ENCODE data around the gene CHTOP. TPM values are rescaled to one million over a fixed set of nuclear protein-coding genes. Genes with fewer than 3 reads are reported as not detected.
"Not testable (repeated sequence)": the region's sequence is repeated elsewhere in the genome, so short reads cannot be mapped to it uniquely, and the experiment has no call there.

Gene CHTOP
- polyA plus RNA-seq, 3 donors: 121 to 142 (median 124) TPM

- no peak for DNase-seq (ENCODE audit: extremely low read depth in 1 of 11, low read depth in 9 of 11, low spot score in 4 of 11)
These were observed 12.9 kb downstream of the CHTOP start for GRCh38 chr1:153646672-153647345.

- DNase-seq (ENCODE audit: extremely low read depth in 1 of 11, low read depth in 9 of 11, low spot score in 4 of 11): no peak
These were observed 13.5 kb downstream of the CHTOP start for GRCh38 chr1:153647346-153647714.

DNA sequence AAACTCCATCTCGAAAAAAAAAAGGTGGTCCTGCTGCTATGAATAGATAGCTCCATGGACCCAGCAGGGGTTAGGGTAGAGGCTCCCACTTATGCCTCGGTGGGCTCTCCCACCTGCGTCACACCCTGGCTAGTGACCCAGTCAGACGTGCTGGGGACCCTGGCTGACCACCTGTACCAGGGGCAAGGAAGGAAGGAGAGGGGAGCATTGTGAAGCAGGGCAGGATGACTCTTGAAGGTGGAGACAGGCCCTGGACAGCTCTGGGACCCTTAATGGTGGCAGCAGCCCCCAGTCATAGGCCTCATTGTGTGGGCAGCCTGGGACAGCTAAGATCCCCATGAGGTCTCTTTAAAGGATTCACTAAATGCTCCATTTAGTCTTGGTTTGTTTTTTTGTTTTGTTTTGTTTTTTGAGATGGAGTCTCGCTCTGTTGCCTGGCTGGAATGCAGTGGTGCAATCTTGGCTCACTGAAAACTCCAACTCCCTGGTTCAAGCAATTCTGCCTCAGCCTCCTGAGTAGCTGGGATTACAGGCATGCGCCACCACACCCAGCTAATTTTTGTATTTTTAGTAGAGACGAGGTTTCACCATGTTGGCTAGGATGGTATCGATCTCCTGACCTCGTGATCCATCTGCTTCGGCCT is 14.3 kb downstream of the CHTOP start:
- no peak for DNase-seq (ENCODE audit: extremely low read depth in 1 of 11, low read depth in 9 of 11, low spot score in 4 of 11)

DNA sequence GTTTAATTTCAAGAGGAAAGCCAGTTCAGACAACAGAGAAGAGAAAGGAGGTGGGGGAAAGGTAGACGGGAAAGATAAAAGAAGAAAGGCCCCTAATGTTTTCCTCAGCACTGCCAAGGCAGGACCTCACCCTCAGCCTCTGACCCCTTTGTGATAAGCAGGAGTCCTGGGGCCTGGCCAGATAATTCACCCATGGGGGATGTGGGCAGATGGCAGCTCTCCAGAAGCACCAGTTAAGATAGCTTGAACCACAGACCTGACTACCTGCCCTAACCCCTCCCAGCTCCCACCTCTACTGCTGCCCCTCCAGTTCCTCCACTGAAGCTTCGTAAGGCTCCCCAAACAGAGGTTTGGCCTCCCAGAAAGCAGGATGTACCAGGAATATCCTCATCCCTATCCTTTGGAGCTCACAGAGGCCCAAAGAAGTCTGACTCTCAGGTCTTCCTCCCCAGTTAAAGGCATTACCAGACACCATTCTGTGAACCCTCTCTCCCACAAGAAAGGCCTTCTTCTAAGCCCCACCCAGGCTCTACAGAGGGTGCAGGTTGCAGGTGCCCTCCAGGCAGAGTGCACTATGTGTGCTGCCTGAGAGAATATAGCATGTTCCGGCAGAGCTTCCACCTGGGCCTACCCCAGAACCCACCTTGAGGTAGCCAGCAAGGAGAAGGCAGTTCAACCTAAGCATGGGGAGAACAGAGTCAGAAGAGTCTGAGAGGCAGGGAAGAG is 15.4 kb downstream of the CHTOP start:
- DNase-seq (ENCODE audit: extremely low read depth in 1 of 11, low read depth in 9 of 11, low spot score in 4 of 11): no peak

DNA sequence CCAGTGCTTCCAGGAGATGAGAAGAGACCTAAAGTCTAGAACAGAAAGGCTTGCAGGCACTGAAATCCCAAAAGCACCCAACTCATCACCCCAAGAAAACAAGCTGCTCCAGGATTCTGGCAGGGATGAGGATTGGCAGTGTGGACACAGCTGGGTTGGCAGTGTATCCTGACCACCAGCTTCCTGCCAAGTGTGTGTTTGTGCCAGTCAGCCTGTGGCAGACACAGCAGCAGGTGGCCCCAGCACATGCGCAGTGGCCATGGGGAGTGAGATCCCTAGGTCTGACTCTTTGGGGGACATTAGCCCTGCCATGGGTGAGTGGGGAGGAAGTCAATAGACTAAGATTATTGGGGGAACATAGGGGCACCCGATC is 16.0 kb downstream of the CHTOP start:
- DNase-seq (ENCODE audit: extremely low read depth in 1 of 11, low read depth in 9 of 11, low spot score in 4 of 11): no peak

- no peak for DNase-seq (ENCODE audit: extremely low read depth in 1 of 11, low read depth in 9 of 11, low spot score in 4 of 11)
These were observed 17.9 kb downstream of the CHTOP start for GRCh38 chr1:153651771-153652170.

GRCh38 chr1:153652805-153653500 is 19.1 kb downstream of the CHTOP start:
- no peak for DNase-seq (ENCODE audit: extremely low read depth in 1 of 11, low read depth in 9 of 11, low spot score in 4 of 11)

GRCh38 chr1:153655333-153655732 is 21.5 kb downstream of the CHTOP start:
- no peak for DNase-seq (ENCODE audit: extremely low read depth in 1 of 11, low read depth in 9 of 11, low spot score in 4 of 11)

GRCh38 chr1:153658400-153659174 is 24.7 kb downstream of the CHTOP start, which contains the start of gene SNAPIN:
Gene SNAPIN (plus strand): TSS chr1:153658703. CDS start chr1:153658744, 41 bp downstream.
- peak in 10 of 11 donors; percentile 77 to 89 (median 86) for DNase-seq (ENCODE audit: extremely low read depth in 1 of 11, low read depth in 9 of 11, low spot score in 4 of 11)

GRCh38 chr1:153659175-153659534 is 25.3 kb downstream of the CHTOP start:
- no peak for DNase-seq (ENCODE audit: extremely low read depth in 1 of 11, low read depth in 9 of 11, low spot score in 4 of 11)

DNA sequence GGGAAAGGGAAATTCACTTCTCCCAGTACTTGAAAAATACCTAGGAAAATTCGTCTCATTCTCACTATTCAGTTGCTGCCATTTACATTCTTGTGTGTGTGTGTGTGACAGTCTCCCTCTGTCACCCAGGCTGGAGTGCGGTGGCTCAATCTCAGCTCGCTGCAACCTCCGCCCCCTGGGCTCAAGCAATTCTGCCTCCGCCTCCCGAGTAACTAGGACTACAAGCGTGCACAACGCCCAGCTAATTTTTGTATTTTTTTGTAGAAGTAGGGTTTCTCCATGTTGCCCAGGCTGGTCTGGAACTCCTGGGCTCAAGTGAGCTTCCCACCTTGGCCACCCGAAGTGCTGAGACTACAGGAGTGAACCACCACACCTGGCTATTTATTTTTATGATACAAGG is 25.8 kb downstream of the CHTOP start:
- no peak for DNase-seq (ENCODE audit: extremely low read depth in 1 of 11, low read depth in 9 of 11, low spot score in 4 of 11)

GRCh38 chr1:153661111-153661708 is 27.3 kb downstream of the CHTOP start:
- DNase-seq (ENCODE audit: extremely low read depth in 1 of 11, low read depth in 9 of 11, low spot score in 4 of 11): no peak

- DNase-seq (ENCODE audit: extremely low read depth in 1 of 11, low read depth in 9 of 11, low spot score in 4 of 11): no peak
These were observed 28.4 kb downstream of the CHTOP start for GRCh38 chr1:153662269-153662668.

DNA sequence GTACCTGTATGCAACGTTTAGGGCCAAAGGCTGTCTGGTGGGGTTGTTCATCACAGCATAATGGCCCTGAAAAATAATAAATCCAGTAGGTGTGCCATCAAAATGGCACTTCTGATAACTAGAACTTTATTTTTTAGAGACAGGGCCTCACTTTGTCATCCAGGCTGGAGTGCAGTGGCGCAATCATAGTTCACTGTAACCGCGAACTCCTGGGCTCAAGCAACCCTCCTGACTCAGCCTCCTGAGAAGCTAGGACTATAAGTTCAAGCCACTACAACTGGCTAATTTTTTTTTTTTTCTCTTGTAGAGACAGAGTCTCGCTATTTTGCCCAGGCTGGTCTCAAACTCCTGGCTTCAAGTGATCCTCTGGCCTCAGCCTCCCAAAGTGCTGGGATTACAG is 29.3 kb downstream of the CHTOP start:
- DNase-seq (ENCODE audit: extremely low read depth in 1 of 11, low read depth in 9 of 11, low spot score in 4 of 11): no peak

- no peak for DNase-seq (ENCODE audit: extremely low read depth in 1 of 11, low read depth in 9 of 11, low spot score in 4 of 11)
These were observed 33.6 kb downstream of the CHTOP start for GRCh38 chr1:153667439-153667838.

DNA sequence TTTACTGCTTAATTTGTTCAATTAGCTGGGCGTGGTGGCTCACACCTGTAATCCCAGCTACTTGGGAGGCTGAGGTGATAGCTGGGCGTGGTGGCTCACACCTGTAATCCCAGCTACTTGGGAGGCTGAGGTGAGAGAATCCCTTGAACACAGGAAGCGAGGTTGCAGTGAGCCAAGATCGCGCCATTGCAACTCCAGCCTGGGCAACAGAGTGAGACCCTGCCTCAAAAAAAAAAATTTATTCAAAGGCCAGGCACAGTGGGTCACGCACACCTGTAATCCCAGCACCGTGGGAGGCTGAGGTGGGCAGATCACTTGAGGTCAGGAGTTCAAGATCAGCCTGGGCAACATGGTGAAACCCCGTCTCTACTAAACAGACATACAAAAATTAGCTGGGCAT is 34.8 kb downstream of the CHTOP start:
- DNase-seq (ENCODE audit: extremely low read depth in 1 of 11, low read depth in 9 of 11, low spot score in 4 of 11): not testable (repeated sequence)

GRCh38 chr1:153669606-153670005 is 35.7 kb downstream of the CHTOP start:
- DNase-seq (ENCODE audit: extremely low read depth in 1 of 11, low read depth in 9 of 11, low spot score in 4 of 11): no peak

- no peak for DNase-seq (ENCODE audit: extremely low read depth in 1 of 11, low read depth in 9 of 11, low spot score in 4 of 11)
These were observed 36.5 kb downstream of the CHTOP start for GRCh38 chr1:153670257-153670858.
